Upper lobe of left lung (tissue), 4 donors: Measurements from ENCODE around the gene HSDL1.

ENCODE experiments used
- EP300 ChIP-seq, 4 donors: sonication (generic); formaldehyde crosslinking; IDR thresholded peaks; one replicate each; pipeline ENCODE4 v1.5.1; 2017; ENCODE audit warnings: antibody characterized with exemption in 4 of 4, control low read depth in 2 of 4
- POLR2AphosphoS5 ChIP-seq, 2 donors: sonication (generic); formaldehyde crosslinking; IDR thresholded peaks; one replicate each; pipeline ENCODE4 v1.5.1; 2017; ENCODE audit warnings: antibody characterized with exemption in 2 of 2
- TF ChIP-seq, protein P1 (sequence below), 6 experiments: fragments of 450-650 bp in 4 of 6; fragments of 200-600 bp in 2 of 6; sonication (generic) in 2 of 6; IDR thresholded peaks; one replicate each; pipeline ENCODE4 v1.5.1; 2016 to 2019; ENCODE audit warnings: antibody characterized with exemption in 6 of 6

GRCh38 chr16:84175350-84176081 is 30.5 kb upstream of the HSDL1 start:
- TF ChIP-seq, protein P1, sequence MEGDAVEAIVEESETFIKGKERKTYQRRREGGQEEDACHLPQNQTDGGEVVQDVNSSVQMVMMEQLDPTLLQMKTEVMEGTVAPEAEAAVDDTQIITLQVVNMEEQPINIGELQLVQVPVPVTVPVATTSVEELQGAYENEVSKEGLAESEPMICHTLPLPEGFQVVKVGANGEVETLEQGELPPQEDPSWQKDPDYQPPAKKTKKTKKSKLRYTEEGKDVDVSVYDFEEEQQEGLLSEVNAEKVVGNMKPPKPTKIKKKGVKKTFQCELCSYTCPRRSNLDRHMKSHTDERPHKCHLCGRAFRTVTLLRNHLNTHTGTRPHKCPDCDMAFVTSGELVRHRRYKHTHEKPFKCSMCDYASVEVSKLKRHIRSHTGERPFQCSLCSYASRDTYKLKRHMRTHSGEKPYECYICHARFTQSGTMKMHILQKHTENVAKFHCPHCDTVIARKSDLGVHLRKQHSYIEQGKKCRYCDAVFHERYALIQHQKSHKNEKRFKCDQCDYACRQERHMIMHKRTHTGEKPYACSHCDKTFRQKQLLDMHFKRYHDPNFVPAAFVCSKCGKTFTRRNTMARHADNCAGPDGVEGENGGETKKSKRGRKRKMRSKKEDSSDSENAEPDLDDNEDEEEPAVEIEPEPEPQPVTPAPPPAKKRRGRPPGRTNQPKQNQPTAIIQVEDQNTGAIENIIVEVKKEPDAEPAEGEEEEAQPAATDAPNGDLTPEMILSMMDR (IDR thresholded peaks at IDR 0.05), result peak; percentile 58 to 92 (median 86)
- TF ChIP-seq EP300 (IDR thresholded peaks at IDR 0.05), result no peak
- no peak for TF ChIP-seq POLR2AphosphoS5 (IDR thresholded peaks at IDR 0.05)
